H1 (cell line): ENCODE measurements around the gene KIF26A. TPM values are rescaled to one million over a fixed set of nuclear protein-coding genes. Genes with fewer than 3 reads are reported as not detected.

Experiments
- CTCF ChIA-PET: fragments of 300-600 bp; sonication (Branson Sonifier 250); formaldehyde crosslinking; loops from one replicate; lab custom pipeline; 2021; ENCODE audit not compliant: partially characterized antibody; lab: Charles Lee
- POLR2A ChIA-PET: fragments of 300-600 bp; sonication (Branson Sonifier 250); formaldehyde crosslinking; loops from one replicate; lab custom pipeline; 2021; ENCODE audit warnings: inconsistent platforms; ENCODE audit not compliant: partially characterized antibody; lab: Charles Lee
- DNase-seq, 2 experiments: peaks; one replicate each; pipeline versions ENCODE4 v3.0.0 to v3.0.0-alpha.2; 2010 to 2022; ENCODE audit warnings: low spot score in 2 of 2, low read depth in 1 of 2, mixed read lengths in 1 of 2
- FAIRE-seq: peaks from 2 replicates; lab custom pipeline; 2011; peaks lifted over from hg19 to GRCh38; lab: Jason Lieb, UNC
- H2AFZ ChIP-seq: 2 replicates; pipeline ENCODE4 v1.8.1; 2012; ENCODE audit warnings: low read length, inconsistent platforms
- H2AK5ac ChIP-seq: 2 replicates; pipeline ENCODE4 v1.6.1; 2013; ENCODE audit warnings: low read depth, low read length
- H2BK120ac ChIP-seq: replicated peaks from 2 replicates; pipeline ENCODE3; 2013; ENCODE audit warnings: low read depth, low read length, inconsistent platforms
- H2BK12ac ChIP-seq: 2 replicates; pipeline ENCODE4 v1.6.1; 2013; ENCODE audit warnings: low read depth, low read length
- H2BK15ac ChIP-seq: 2 replicates; pipeline ENCODE4 v1.6.1; 2013; ENCODE audit warnings: low read length
- H2BK20ac ChIP-seq: 2 replicates; pipeline ENCODE4 v1.6.1; 2013; ENCODE audit warnings: low read length
- H2BK5ac ChIP-seq: 2 replicates; pipeline ENCODE4 v1.6.1; 2013; ENCODE audit warnings: low read depth, low read length
- H3K14ac ChIP-seq: 2 replicates; pipeline ENCODE4 v1.6.1; 2013; ENCODE audit warnings: inconsistent platforms; ENCODE audit not compliant: insufficient read length
- H3K18ac ChIP-seq: 2 replicates; pipeline ENCODE4 v1.6.1; 2013; ENCODE audit warnings: low read length; ENCODE audit errors: extremely low read depth
- H3K23ac ChIP-seq: 2 replicates; pipeline ENCODE4 v1.6.1; 2013; ENCODE audit warnings: inconsistent platforms; ENCODE audit not compliant: insufficient read length
- H3K23me2 ChIP-seq: 2 replicates; pipeline ENCODE4 v1.6.1; 2013; ENCODE audit warnings: low read depth, low read length
- H3K27ac ChIP-seq: 2 replicates; pipeline ENCODE4 v1.6.1; 2011; ENCODE audit warnings: low read depth, low read length, inconsistent platforms
- H3K27me3 ChIP-seq, 4 experiments: replicated peaks in 1 of 4; 1 replicate in 1 of 4; 2 replicates in 3 of 4; pipeline versions ENCODE4 v1.6.1 to v1.8.1; 2011 to 2013; ENCODE audit warnings: low read length in 3 of 4, mild to moderate bottlenecking in 3 of 4, inconsistent platforms in 2 of 4, mixed read lengths in 2 of 4, moderate library complexity in 1 of 4; ENCODE audit not compliant: control insufficient read depth in 3 of 4, insufficient read depth in 3 of 4; ENCODE audit errors: extremely low read depth in 1 of 4
- H3K36me3 ChIP-seq, 4 experiments: 2 replicates each; pipeline versions ENCODE4 v1.6.1 to v1.8.1; 2011 to 2013; ENCODE audit warnings: mild to moderate bottlenecking in 4 of 4, low read length in 3 of 4, moderate library complexity in 2 of 4, control low read depth in 1 of 4, inconsistent platforms in 1 of 4; ENCODE audit not compliant: insufficient read depth in 4 of 4, control insufficient read depth in 2 of 4
- H3K4ac ChIP-seq: replicated peaks from 2 replicates; pipeline ENCODE3; 2013; ENCODE audit warnings: low read length, low read depth, mixed read lengths, inconsistent platforms; ENCODE audit not compliant: insufficient read length
- H3K4me1 ChIP-seq, 4 experiments: replicated peaks in 1 of 4; 1 replicate in 1 of 4; 2 replicates in 3 of 4; pipeline versions ENCODE4 v1.6.1 to v1.8.1; 2011 to 2013; ENCODE audit warnings: low read length in 3 of 4, inconsistent platforms in 2 of 4, mixed read lengths in 1 of 4; ENCODE audit not compliant: insufficient read depth in 4 of 4, control insufficient read depth in 3 of 4
- H3K4me2 ChIP-seq, 2 experiments: 2 replicates each; pipeline versions ENCODE4 v1.6.1 to v1.8.1; 2011 to 2013; ENCODE audit warnings: low read depth in 2 of 2, low read length in 2 of 2, control low read depth in 1 of 2, inconsistent platforms in 1 of 2, mild to moderate bottlenecking in 1 of 2; ENCODE audit not compliant: insufficient read depth in 1 of 2
- H3K4me3 ChIP-seq, 4 experiments: fragments of 200-600, 300-600 bp in 1 of 4; sonication (generic), shearing (Covaris generic), sonication (Bioruptor Twin) in 1 of 4; 2 replicates each; pipeline versions ENCODE4 v1.5.1 to v1.8.1; 2011 to 2016; ENCODE audit warnings: low read length in 4 of 4, low read depth in 3 of 4, control low read depth in 2 of 4, inconsistent platforms in 2 of 4, mild to moderate bottlenecking in 2 of 4, mixed read lengths in 1 of 4, moderate library complexity in 1 of 4; ENCODE audit not compliant: insufficient read depth in 2 of 4; ENCODE audit errors: extremely low read depth in 1 of 4
- H3K56ac ChIP-seq: replicated peaks from 2 replicates; pipeline ENCODE3; 2013; ENCODE audit warnings: low read depth, mild to moderate bottlenecking, mixed read lengths, low read length, inconsistent platforms; ENCODE audit not compliant: insufficient read length
- H3K79me1 ChIP-seq: 2 replicates; pipeline ENCODE4 v1.6.1; 2013; ENCODE audit warnings: low read depth, low read length, control low read depth
- H3K79me2 ChIP-seq, 2 experiments: 2 replicates each; pipeline versions ENCODE4 v1.6.1 to v1.8.1; 2012 to 2013; ENCODE audit warnings: low read length in 2 of 2, mild to moderate bottlenecking in 2 of 2, inconsistent platforms in 1 of 2; ENCODE audit not compliant: insufficient read depth in 2 of 2, control insufficient read depth in 1 of 2
- H3K9ac ChIP-seq, 4 experiments: replicated peaks in 1 of 4; 1 replicate in 1 of 4; 2 replicates in 3 of 4; pipeline versions ENCODE4 v1.6.1 to v1.8.1; 2011 to 2013; ENCODE audit warnings: low read depth in 3 of 4, low read length in 3 of 4, control low read depth in 2 of 4, mild to moderate bottlenecking in 2 of 4, moderate library complexity in 2 of 4, inconsistent platforms in 1 of 4; ENCODE audit errors: extremely low read depth in 1 of 4
- H3K9me3 ChIP-seq, 2 experiments: 2 replicates each; pipeline versions ENCODE4 v1.6.1 to v1.8.1; 2012 to 2013; ENCODE audit warnings: mild to moderate bottlenecking in 2 of 2, moderate library complexity in 2 of 2, control low read depth in 1 of 2, inconsistent platforms in 1 of 2, low read depth in 1 of 2, low read length in 1 of 2, mixed read lengths in 1 of 2; ENCODE audit not compliant: insufficient read depth in 2 of 2
- H4K20me1 ChIP-seq, 2 experiments: replicated peaks in 1 of 2; 2 replicates each; pipeline versions ENCODE3 to v1.8.1; 2011 to 2013; ENCODE audit warnings: inconsistent platforms in 2 of 2, low read length in 2 of 2, mild to moderate bottlenecking in 1 of 2; ENCODE audit not compliant: insufficient read depth in 2 of 2, control insufficient read depth in 1 of 2
- H4K5ac ChIP-seq: 2 replicates; pipeline ENCODE4 v1.6.1; 2013; ENCODE audit warnings: low read length, low read depth, mixed read lengths, inconsistent platforms; ENCODE audit not compliant: insufficient read length
- H4K8ac ChIP-seq: 2 replicates; pipeline ENCODE4 v1.8.0; 2013; ENCODE audit warnings: mild to moderate bottlenecking, moderate library complexity, low read length, inconsistent platforms; ENCODE audit not compliant: insufficient read depth; ENCODE audit errors: extremely low read depth
- H4K91ac ChIP-seq: replicated peaks from 2 replicates; pipeline ENCODE3; 2013; ENCODE audit warnings: low read length, mixed read lengths, inconsistent platforms; ENCODE audit not compliant: insufficient read length
- KDM1A ChIP-seq: fragments of 200-600, 300-600 bp; sonication (generic); IDR thresholded peaks from 2 replicates; pipeline ENCODE4 v1.7.1; 2016; ENCODE audit warnings: mild to moderate bottlenecking, low read length, borderline replicate concordance
- KDM5A ChIP-seq: fragments of 200-600 bp; IDR thresholded peaks from 2 replicates; pipeline ENCODE4 v1.7.1; 2012; ENCODE audit warnings: mild to moderate bottlenecking, low read length, inconsistent platforms, mixed read lengths
- RFX5 ChIP-seq: IDR thresholded peaks from 2 replicates; pipeline ENCODE4 v1.6.1; 2011; ENCODE audit warnings: low read depth, low read length, improper control_type of control experiment, borderline replicate concordance
- WGBS, 2 experiments: shearing (Covaris generic) in 1 of 2; methylation state at CpG; one replicate each; pipeline versions ENCODE4 v1.1.6 to v1.1.7; 2013 to 2015; ENCODE audit warnings: low lambda C conversion rate in 2 of 2, mixed read lengths in 2 of 2, inconsistent platforms in 1 of 2, low coverage in 1 of 2, missing lambda C conversion rate in 1 of 2; ENCODE audit not compliant: insufficient replicate concordance in 2 of 2, insufficient coverage in 1 of 2, insufficient read length in 1 of 2; ENCODE audit errors: extremely low coverage in 1 of 2, missing lambda C conversion rate in 1 of 2; 5-methylcytosine and 5-hydroxymethylcytosine counted together
- polyA plus RNA-seq, 7 experiments: library from polyadenylated mRNA; depleted of rRNA in 3 of 7; stranded (reverse) in 5 of 7; unstranded in 2 of 7; fragments of >200 nt in 5 of 7; fragments of 200-250 nt in 2 of 7; gene quantifications; 1 replicate in 5 of 7; 2 replicates in 1 of 7; 4 replicates in 1 of 7; pipeline versions ENCODE4 v1.2.1 to v1.2.3, GENCODE V29; 2011 to 2013; ENCODE audit warnings: missing spikeins in 2 of 7, mixed read lengths in 2 of 7
- total RNA-seq: library from RNA; stranded (reverse); fragmentation: NEBNext Ultra II Directional; extraction: Animal tissue kit (Norgen Biotek cat#: 25700); gene quantifications from 2 replicates; pipeline ENCODE4 v1.2.1, GENCODE V29; 2021

Gene KIF26A
- total and polyA plus RNA-seq, 2 of the 8 experiments (the other 6 are each of a cell fraction or from before 2014, with no cell fraction given) = 11.5 to 41.6 TPM

DNA sequence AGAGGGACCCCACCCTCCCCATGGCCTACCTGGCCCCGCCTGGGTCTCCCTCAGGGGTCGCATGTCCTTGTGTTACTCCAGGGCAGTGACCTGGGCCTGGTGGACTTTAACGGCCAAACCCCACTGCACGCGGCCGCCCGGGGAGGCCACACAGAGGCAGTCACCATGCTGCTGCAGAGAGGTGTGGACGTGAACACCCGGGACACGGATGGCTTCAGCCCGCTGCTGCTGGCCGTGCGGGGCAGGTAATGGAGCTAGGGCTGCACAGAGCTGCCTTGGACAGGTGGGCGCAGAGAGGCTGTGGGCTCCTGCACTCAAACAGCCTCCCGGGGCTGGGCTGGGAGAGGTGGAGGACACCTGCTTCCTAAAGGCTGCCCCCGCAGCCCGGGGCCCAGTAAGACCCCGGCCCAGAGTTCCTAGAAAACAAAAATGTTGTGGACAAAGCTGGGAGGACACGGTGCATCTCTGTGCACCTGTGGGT lies 31.2 kb upstream of the KIF26A start:
- H2BK12ac ChIP-seq = no peak overlapping the region

More for the DNA sequence above, 31.2 kb upstream of the KIF26A start:
- ChIA-PET POLR2A (no interaction called here), CTCF (interaction anchor here (0.8 to 1.0 kb wide), 2 partner anchors 8 to 23 kb away, joined by 3 read pairs; no protein-coding TSS in a partner anchor)
- Histone ChIP-seq H3K18ac (no peak overlapping the region), H4K8ac (no peak overlapping the region), H3K4ac (no peak overlapping the region), H4K91ac (no peak overlapping the region), H2AFZ (no peak overlapping the region), H3K79me2 (no peaks in the 10 kb centered on the region), H3K9me3 (no peaks in the 10 kb centered on the region), H3K4me2 (no peak overlapping the region), H2BK120ac (no peak overlapping the region), H3K36me3 (no peaks in the 10 kb centered on the region), H3K27me3 (no peaks in the 10 kb centered on the region), H3K9ac (no peak overlapping the region), H2BK5ac (no peak overlapping the region), H2BK20ac (no peak overlapping the region), H3K56ac (no peak overlapping the region), H3K4me1 (peaks cover 0 to 14% (median 1%) of the 10 kb centered on the region in 4 experiments; a peak in 5 of 7 replicates), H3K27ac (no peak overlapping the region), H3K4me3 (no peak overlapping the region), H4K20me1 (peaks cover 0 to 2% of the 10 kb centered on the region in 2 experiments), H3K23ac (no peak overlapping the region), H3K14ac (no peak overlapping the region), H3K79me1 (no peaks in the 10 kb centered on the region), H2BK15ac (no peak overlapping the region), H4K5ac (no peak overlapping the region), H3K23me2 (no peaks in the 10 kb centered on the region), H2AK5ac (no peak overlapping the region)
- WGBS, 2 experiments = 95% methylated on average over 19 of the region's 19 CpGs; no CpG with 5 or more reads in 1 of the 2 experiments
- no peak for TF ChIP-seq KDM1A
- no peak for TF ChIP-seq RFX5
- no peak for TF ChIP-seq KDM5A
- FAIRE-seq (no peak), DNase-seq (no peak)
